HEK293 (cell line): ENCODE results near the gene WFDC10A.
"Not testable (repeated sequence)": the region's sequence is repeated elsewhere in the genome, so short reads cannot be mapped to it uniquely, and the experiment has no call there.

Experiments
- CTCF ChIP-seq: fragments of 450-650 bp; formaldehyde crosslinking; IDR thresholded peaks from 2 replicates; pipeline ENCODE4 v1.5.1; 2016; ENCODE audit warnings: missing biosample characterization, missing genetic modification characterization
- ZBTB26 ChIP-seq: fragments of 450-650 bp; formaldehyde crosslinking; optimal IDR thresholded peaks from 2 replicates; pipeline ENCODE3; 2016; ENCODE audit warnings: missing biosample characterization, mild to moderate bottlenecking, missing genetic modification characterization

GRCh38 chr20:45651726-45652125 is 22.2 kb downstream of the WFDC10A start:
- TF ChIP-seq ZBTB26, CTCF (tag by site-specific recombination): not testable (repeated sequence)
